Posterior vena cava (tissue), 2 donors: ENCODE data around the gene TMEM178B. TPM values are rescaled to one million over a fixed set of nuclear protein-coding genes. Genes with fewer than 3 reads are reported as not detected.
"Not testable (repeated sequence)": the region's sequence is repeated elsewhere in the genome, so short reads cannot be mapped to it uniquely, and the experiment has no call there.

ENCODE experiments used
- DNase-seq: peaks from one replicate; pipeline ENCODE4 v3.0.0-alpha.2; 2020; ENCODE audit warnings: low spot score
- intact Hi-C, 2 donors: fragments of 100-400 bp; cut with DNase I; formaldehyde crosslinking; loops; one replicate each; pipeline versions ENCODE4 v1.14.1 to v1.14.2; 2022 to 2023
- long read RNA-seq, 2 donors: library from polyadenylated mRNA; unstranded; transcript quantifications; one replicate each; pipeline ENCODE4 v2.0.0, GENCODE V29; 2020 to 2021
- total RNA-seq, 2 donors: library from RNA; stranded (reverse); fragmentation: NEBNext Ultra II Directional; extraction: Animal tissue kit (Norgen Biotek cat#: 25700); gene quantifications; one replicate each; pipeline ENCODE4 v1.2.1, GENCODE V29; 2021
- donor health status: DM: yes; HTN: yes; CAD: no.
- donor health status: DM: yes; HTN: yes; CAD: no.

Gene TMEM178B
- total RNA-seq, result 1 to 10 TPM in 1 of 2 donors, under 1 TPM in 1; 1.00 to 1.2 TPM
- long read RNA-seq, donor 1, partial matches to known transcripts, result 0 of 2 reads
- long read RNA-seq, donor 1, other reads (novel, unspliced or antisense), result 2 of 2 reads
- long read RNA-seq, donor 2, partial matches to known transcripts, result 0 of 1 reads
- long read RNA-seq, donor 2, other reads (novel, unspliced or antisense), result 1 of 1 reads

- intact Hi-C loops, result no loop called here
- DNase-seq, result no peak
Observed at GRCh38 chr7:141073641-141074161, at the start of gene TMEM178B. TSS of gene TMEM178B (plus strand) at chr7:141074064.

GRCh38 chr7:141024668-141025067, 49.2 kb upstream of the TMEM178B start:
- intact Hi-C loops, result no loop called here
- DNase-seq, result no peak

DNA sequence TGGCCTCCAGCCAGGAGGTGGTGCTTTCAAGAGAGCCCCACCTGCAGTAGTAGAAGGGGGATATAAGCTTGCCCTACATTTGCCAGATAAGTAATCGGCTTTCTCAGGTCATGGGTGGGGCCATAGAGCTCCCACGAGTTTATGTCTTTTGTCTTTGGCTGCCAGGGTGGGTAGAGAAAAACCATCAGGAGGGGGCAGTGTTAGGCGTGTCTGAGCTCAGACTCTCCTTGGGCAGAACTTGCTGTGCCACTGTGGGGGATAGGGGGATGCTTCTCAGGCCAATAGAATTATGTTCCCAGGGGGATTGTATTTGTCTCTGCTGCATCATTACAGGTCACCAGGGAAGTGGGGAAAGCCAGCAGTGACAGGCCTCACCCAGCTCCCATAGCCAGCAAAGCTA, 46.8 kb upstream of the TMEM178B start:
- no peak for DNase-seq
- intact Hi-C loops, result no loop called here

GRCh38 chr7:141028767-141029166, 45.1 kb upstream of the TMEM178B start:
- intact Hi-C loops, result no loop called here
- DNase-seq, result no peak

DNA sequence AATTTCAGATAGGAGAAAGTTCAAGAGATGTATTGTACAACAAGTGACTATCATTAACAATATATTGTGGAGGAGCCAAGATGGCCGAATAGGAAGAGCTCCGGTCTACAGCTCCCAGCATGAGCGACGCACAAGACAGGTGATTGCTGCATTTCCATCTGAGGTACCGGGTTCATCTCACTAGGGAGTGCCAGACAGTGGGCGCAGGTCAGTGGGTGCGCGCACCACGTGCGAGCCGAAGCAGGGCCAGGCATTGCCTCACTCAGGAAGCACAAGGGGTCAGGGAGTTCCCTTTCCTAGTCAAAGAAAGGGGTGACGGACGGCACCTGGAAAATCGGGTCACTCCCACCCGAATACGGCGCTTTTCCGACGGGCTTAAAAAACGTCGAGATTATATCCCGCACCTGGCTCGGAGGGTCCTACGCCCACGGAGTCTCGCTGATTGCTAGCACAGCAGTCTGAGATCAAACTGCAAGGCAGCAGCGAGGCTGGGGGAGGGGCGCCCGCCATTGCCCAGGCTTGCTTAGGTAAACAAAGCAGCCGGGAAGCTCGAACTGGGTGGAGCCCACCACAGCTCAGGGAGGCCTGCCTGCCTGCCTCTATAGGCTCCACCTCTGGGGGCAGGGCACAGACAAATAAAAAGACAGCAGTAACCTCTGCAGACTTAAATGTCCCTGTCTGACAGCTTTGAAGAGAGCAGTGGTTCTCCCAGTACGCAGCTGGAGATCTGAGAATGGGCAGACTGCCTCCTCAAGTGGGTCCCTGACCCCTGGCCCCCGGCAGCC, 41.1 kb upstream of the TMEM178B start:
- DNase-seq, intact Hi-C loops: not testable (repeated sequence)

DNA sequence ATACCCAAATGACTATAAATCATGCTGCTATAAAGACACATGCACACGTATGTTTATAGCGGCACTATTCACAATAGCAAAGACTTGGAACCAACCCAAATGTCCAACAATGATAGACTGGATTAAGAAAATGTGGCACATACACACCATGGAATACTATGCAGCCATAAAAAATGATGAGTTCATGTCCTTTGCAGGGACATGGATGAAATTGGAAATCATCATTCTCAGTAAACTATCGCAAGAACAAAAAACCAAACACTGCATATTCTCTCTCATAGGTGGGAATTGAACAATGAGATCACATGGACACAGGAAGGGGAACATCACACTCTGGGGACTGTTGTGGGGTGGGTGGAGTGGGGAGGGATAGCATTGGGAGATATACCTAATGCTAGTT, 35.8 kb upstream of the TMEM178B start:
- DNase-seq, intact Hi-C loops: not testable (repeated sequence)

- intact Hi-C loops, result no loop called here
- no peak for DNase-seq
Observed at GRCh38 chr7:141039376-141039775, 34.5 kb upstream of the TMEM178B start.

GRCh38 chr7:141042222-141043193, 31.4 kb upstream of the TMEM178B start:
- DNase-seq, result no peak
- intact Hi-C loops, result no loop called here

DNA sequence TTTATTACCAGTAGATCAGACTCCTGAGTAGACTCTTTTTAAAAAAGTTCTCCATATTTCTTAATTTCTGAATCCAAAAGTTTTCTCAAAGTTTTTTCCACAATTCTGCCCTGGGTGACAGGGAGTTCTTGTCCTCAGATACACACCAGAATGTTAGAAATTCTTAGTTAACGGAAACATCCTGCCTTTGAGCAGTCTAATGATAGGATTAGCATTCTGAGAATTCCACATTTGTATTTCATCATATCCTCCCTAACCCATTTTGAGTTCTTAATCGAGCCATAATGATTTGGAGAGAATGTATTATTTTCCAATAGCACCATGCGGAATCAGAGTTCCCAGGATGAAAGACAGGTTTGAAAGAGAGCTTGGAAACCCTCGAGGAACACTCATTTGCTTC, 30.2 kb upstream of the TMEM178B start:
- intact Hi-C loops, result no loop called here
- no peak for DNase-seq

DNA sequence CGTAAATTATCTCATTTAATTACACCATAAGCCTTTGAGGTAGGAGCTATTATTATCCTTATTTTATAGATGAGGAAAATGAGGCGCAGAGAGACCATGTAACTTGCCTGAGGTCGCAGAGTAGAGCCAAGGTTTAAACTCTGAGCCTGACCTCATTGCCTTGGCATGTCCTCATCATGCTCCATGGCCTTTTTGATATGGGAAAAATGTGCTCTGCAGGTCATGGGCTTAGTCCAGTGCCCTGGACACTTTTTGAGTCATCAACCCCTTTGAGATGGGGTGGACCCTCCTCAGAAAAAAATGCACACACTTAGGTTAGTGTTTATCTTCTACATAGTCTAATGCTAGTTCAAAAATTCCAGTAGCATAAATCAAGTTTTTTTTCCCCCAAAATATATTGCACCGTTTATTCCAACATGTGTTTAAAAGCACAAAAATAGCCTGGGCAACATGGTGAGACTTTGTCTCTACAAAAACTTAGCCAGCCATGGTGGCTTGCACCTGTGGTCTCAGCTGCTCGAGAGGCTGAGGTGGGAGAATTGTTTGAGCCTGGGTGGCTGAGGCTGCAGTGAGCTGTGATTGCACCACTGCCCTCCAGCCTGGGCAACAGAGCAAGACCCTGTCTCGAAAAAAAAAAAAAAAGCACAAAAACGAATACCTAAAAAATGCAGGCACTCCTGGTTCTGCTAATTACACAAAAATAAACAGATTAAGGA, 28.6 kb upstream of the TMEM178B start:
- intact Hi-C loops, result no loop called here
- no peak for DNase-seq

GRCh38 chr7:141045842-141046620, 27.8 kb upstream of the TMEM178B start:
- intact Hi-C loops, result no loop called here
- DNase-seq, result no peak

GRCh38 chr7:141053626-141054025, 20.2 kb upstream of the TMEM178B start:
- intact Hi-C loops, result no loop called here
- DNase-seq, result no peak

- DNase-seq, result no peak
- intact Hi-C loops, result no loop called here
Observed at GRCh38 chr7:141055146-141055545, 18.7 kb upstream of the TMEM178B start.

DNA sequence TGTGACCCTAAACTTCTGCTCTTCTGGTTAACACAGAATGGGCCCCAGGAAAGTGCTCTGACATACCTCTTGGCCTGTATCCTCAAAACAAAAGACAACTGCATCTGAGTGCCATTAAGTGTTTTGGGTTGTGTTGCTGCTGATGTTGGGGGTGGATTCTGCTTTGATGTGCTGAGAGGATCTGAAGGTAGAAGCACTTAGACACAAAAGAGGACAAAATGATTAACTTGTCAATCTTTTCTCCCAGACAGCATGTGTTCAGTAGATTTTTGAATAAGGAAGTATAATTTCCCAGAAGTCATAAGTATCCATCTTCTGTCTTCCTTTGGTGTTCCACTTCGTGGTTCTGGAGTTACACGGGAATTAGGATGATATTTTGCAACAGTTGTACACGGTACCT, 16.1 kb upstream of the TMEM178B start:
- intact Hi-C loops, result no loop called here
- DNase-seq, result no peak

- intact Hi-C loops, DNase-seq: not testable (repeated sequence)
Observed at GRCh38 chr7:141067856-141068255, 6.0 kb upstream of the TMEM178B start.

- intact Hi-C loops, result no loop called here
- DNase-seq, result no peak
Observed at GRCh38 chr7:141071260-141071854, 2.5 kb upstream of the TMEM178B start.

DNA sequence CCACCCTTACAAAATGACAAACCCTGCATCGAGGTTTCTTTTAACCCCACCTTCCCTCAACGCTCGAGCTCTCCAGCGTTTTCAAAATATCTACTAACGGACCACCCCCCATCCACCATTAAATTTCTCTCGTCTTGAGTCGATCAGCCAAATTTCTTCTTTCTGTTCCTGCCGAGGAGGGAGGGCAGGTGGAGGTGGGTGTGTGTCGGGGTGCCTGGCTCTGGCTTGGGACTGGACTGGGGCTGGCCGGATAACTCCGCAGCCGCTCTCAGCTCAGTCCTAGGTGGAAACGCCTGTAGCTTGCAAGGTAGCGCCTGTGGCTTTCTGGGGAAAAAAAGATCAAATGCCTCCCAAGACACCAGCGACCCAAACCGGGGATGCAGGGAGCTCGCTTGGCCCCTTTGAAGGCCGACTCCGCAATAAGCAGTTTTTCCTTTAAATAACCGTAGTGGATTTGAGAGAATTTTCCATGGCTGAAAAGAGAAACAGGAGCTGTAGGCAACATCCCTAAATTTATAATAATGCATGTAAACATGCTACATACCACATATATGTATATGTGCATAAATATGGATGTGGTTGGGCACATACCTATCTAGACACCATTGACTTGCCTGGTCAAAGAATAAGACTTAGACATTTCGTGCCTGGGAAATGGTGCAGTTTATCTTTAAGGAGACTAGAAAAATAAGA, 1.9 kb upstream of the TMEM178B start:
- intact Hi-C loops, result no loop called here
- no peak for DNase-seq
